RPMI7951 (cell line): Measurements from ENCODE around the gene SKP2. TPM values are rescaled to one million over a fixed set of nuclear protein-coding genes. Genes with fewer than 3 reads are reported as not detected.
A peak's percentile ranks its signal among the peaks of the same experiment; 100 is the strongest.
"Not testable (repeated sequence)": the region's sequence is repeated elsewhere in the genome, so short reads cannot be mapped to it uniquely, and the experiment has no call there.

ENCODE experiments used
- DNase-seq: peaks from one replicate; pipeline ENCODE4 v3.0.0-alpha.2; 2012; ENCODE audit warnings: low read depth
- total RNA-seq: library from RNA; depleted of rRNA; stranded (reverse); fragments of >200 nt; shearing (Covaris generic); gene quantifications from 2 replicates; pipeline ENCODE4 v1.2.3, GENCODE V29; 2014

The SKP2 gene
- total RNA-seq, 1 experiment from 2014 or later = 39.3 TPM

DNA sequence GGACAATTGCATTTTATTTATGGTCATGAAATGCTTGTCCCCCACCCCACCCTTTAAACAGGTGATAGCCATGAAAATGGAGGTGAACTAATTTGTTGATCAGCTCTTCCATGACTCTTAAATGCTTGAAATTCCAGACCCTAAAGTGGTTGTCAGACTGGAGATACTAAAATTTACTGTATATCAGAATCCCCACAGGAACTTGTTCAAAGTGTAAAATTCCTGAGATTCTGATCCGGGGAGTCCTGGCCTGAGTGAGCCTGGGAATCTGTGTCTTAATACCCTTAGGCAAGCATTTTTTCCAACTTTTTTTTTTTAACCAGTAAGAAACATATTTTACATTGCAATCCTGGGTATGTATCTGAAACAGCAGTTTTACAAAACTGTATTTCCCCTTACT, 4.7 kb downstream of the SKP2 start:
- peak; percentile 40 for DNase-seq

DNA sequence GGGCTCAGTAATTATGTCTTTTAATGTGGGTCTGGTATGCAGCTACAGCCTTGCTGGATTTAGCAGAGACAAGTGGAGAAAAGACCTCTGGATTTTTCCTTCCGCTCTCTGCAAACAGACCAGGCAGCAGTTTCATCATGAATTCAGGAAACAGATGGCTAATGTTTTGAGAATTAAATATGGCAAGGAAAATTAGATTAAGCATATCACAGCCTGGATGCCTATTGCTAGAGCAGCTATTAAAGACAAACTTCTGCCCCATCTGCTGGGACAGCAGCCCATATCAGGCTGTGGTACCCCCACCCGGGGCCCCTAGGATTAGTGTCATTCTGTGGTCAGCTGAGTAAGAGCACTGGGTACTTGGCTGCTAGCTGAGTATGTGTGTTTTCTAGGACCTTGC, 6.2 kb downstream of the SKP2 start:
- DNase-seq = peak; percentile 13

DNA sequence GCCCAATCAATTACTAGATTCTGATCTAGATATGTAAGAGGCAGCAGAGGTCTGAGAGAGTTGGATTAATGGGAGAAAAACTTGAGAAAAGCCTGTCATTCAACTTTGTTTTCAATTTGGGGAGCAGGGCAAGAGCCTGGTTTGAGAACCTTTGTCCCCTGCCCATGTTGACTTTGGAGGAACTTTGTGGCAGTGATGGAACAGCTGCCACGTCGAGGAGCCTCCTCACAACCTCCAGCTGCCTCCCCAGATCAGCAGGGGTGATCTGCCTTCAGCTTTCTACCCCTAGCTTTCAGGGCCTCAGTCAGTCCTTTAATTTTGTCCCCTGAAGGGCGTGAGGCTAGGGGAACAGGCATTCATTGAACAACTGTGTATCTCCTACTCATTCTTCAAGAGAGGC, 8.7 kb downstream of the SKP2 start:
- DNase-seq = no peak

DNA sequence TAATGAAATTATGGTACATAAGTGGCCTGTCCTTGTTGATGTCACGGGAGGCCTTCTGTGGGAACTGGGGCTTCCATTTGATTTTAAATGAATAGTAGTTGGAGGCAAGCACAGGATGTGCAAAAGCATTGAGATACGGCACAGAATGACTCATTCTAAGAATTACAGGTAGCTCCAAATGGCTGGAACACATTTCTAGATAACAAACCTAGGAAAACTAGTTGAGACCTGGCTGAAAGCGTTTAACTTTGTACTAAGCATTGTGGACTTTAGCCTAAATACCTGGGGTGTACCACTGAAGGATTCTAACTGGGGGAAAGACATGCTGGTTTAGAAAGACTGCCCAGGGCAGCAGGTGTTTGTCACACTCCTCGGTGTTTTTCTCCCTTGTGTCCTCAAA, 9.4 kb downstream of the SKP2 start:
- DNase-seq = no peak

DNA sequence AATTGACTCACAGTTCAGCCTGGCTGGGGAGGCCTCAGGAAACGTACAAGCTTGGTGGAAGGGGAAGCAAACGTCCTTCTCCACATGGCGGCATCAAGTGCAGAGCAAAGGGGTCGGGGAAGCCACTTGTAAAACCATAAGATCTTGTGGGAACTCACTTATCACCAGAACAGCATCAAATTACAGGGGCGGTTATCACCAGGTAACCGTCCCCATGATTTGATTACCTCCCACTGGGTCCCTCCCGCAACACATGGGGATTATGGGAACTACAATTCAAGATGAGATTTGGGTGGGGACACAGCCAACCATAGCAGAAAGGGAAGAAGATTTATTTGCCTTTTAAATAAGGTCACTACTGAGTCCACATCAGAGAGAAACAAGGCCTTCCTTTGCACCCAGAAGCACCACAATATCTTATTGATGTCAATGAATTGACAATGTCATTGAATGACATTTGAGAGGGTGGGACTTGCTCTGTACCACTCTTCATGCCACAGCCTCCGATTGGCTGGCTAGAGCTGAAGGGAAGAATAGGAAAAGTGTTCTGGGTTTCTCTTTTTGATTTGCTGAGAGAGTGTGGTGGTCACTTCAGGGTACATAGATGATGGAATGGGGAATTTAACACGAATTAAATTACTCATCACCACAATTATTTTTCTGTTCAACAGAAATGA, 11.0 kb downstream of the SKP2 start:
- DNase-seq = no peak

DNA sequence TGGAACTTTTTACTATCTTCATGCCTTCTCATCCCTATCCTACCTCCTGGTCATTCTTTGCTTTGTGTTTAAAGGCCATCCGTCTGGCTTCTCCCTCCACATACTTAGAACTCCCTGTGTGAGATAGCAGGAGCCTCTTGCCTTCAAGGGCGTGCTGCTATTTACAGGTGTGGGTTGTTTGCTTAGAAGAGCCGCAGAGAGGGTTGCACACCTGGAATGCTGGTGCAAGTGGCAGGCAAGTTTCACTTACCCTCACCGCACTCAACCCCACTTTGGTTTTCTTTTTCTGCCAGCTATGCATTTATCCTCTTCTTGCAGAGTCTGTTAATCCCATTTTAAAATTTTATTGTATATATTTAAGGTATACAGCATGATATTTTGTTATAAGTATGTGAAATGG, 12.6 kb downstream of the SKP2 start:
- DNase-seq = no peak

DNA sequence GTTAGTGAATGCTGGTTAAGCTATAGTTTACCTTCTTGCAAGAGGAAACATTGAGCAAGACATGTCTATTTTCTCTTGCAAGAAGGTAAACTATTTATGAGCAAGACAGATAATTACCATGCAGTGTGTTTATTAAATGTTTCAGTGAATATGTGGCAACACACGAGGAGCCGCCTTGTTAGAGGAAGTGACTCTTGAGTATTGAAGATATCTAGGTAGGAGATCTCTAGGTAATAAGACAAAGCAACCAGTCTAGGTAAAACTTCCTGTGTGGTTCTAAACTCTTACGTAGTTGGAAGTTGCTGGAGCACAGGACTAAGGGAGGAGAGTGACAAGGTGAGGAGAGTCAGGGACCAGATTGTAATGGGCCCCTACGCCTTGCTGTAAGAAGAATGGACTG, 16.8 kb downstream of the SKP2 start:
- DNase-seq = no peak

DNA sequence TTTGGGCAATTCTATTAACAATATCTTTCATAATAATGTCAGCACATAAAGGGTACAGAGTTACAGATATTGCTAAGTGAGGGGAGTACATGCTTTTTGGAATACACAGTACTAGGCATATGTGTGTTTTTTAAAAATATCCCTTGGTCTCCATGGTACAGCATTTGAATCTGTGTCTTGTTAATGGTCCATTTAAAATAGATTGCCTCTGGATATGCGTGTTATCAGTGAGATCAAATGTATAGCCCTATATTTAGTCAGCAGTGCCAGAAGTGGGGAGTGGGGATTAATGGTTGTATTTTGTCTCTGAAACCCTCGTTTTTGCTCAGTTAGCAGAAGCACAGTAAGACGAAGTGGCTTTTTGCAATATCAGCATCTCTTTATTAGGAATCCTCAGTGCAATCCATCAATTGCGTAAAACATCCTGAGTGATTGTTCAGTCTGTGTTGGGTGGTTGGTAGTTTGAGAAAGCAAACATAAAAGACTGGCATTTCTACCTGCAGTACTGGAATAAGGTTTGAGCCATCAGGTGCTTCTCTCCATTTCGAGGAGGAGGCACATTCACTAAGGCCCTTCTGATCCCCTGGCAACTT, 19.0 kb downstream of the SKP2 start:
- DNase-seq = no peak

DNA sequence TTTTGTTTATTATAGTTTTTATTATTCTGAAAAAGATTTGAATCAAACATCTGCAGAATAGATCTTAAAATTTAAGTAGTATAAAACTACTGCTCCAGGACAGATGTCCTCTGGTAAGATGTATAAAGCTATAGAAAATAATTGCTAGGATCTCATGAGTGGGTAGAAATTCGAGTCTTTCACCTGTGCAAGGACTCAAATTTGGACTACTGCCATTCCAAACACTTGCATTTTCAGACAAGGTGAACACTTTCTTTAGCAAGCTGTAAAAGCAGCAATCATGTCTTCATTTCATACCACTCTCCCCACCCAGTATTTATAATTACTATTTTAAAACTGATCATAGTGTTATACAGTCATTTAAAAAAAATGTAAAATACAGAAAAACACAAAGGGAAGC, 20.7 kb downstream of the SKP2 start:
- no peak for DNase-seq

DNA sequence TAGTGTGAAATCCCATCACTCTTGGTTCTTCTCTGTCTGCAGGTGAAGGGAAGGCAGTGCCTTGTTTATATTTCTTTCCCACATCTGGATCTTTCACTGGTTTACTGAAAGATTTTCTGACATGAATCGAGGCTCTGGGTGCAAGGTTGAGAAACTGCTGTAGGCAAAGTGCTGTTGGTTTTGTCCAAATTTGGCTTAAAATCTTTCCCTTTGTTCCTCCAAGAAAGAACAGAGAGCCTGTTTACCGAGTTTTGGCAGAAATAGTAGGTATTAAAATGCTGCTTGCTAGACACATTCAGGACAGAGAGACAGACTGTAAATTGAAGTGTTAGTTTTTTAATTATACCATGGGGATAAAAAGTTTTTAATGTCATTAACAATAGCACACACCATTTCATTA, 21.5 kb downstream of the SKP2 start:
- DNase-seq = no peak

DNA sequence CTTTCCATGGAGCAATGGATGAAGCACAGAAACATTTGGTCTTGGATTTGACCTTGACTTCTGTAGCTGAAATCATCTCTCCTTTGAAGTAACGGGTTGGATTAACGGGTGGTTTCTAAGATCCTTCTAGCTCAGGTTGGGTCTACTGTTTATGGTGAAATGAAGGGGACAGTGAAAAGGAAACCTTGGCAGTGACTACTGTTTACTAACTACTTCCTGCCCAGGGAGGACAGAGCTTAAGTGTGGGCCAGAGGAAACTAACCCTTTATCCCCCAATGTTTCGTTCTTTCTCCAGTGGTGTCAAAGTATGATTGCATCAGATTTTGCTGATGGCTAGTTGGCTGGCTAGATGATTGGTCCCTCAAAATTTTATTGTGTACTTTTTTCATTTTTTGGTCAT, 22.2 kb downstream of the SKP2 start:
- no peak for DNase-seq

DNA sequence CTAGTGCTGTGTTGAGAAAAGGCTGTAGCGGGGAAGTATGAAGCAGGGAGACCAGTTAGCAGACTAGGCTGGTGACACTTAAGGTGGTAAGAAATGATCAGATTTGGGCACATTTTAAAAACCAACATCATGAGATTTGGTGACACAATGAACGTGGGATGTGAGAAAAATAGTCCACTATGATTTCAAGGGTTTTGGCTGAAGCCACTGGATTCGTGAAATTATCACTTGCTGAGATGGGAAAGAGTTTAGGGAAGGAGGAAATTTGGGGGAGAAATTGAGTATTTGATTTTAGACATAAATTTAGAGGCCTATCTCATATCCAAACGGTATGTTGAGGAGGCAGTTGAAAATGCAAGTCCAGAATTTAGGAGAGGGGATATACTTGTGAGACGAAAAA, 23.1 kb downstream of the SKP2 start:
- no peak for DNase-seq

DNA sequence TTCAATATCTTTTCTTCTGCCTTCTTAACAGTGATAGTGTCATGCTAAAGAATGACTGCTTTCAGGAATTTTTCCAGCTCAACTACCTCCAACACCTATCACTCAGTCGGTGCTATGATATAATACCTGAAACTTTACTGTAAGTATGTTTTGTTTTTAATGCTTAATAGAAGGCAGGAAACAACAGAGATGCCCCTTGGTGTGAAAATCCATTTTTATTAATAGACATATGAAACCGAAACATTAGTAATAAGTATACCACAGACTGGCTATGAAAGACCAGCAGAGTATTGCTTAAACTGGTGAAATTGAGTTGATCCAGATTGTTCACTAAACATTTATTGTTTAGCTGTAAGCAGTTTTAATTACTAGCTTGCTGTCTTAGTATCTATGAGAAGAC, 25.2 kb downstream of the SKP2 start:
- no peak for DNase-seq

DNA sequence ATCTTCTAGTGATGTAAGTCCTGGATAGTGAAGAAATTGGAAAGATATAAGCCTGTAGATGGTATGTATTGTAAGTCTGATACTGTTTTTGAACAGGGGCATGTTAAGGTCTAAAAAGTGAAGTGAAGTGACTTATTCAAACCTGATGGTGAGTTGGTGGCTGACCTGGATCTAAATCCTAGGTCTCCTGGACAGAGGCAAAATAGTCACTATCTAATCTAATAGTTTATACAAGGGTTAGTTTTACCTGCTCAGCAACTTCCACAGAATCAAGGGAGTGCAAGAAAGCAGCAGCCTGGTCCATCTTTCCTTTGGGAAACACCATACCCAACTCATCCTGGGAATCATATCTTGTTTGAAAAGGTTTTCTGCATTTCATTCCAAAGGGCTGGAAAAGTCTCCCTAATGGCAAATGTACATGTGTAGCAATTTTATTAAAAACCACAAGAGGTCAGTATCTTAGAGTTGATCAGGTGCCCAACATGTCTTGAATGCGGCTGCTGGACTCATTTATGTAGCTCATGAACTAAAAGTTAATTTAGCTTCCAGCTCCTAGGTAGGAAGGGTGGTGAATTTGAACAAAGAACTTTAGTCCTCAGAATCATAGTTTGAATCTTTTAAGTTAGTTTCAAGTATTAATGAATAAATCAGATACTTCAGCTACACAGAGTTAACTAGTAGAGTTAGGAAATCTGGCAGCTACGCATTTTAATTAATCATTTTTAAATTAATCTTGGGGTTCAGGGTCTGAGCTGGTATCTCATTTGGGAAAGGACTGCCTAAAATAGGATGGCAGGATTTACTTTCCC, 26.0 kb downstream of the SKP2 start:
- peak; percentile 46 for DNase-seq

DNA sequence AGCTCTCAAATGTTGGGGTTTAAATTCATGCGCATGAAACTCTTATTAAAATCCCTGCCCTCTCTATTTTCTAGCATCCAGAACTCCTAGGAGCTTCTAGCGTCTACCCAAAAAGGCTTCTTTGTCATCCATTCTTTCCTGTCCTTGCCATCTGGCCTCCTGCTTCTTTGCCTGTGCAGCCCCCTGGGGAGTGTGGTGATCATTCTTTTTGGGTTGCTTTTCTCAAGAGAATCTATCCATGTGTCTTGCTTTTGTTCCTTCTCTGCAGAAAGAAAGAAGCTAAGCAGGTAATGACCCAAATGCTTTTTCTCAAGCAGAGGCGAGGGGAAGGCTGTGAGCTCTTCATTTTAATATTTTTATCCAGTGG, 26.6 kb downstream of the SKP2 start:
- no peak for DNase-seq

DNA sequence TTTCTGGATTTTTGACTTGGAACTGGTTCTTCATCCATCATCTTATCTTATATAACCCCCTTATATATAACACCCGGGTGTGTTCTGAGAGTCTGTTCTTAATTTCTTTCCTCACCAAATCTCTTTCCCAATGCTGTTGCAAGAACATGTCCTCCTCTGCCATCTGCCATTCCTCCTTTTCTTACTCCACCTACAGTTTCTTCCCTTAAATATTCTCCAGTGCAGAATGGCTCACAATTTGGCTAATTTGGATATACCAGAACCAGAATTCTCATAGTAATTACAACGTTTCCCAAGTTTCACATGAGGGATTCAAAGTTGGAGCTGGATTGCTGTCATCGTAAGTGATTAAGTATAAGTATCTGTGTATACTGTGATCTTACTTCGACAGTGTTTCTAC, 28.0 kb downstream of the SKP2 start:
- no peak for DNase-seq

DNA sequence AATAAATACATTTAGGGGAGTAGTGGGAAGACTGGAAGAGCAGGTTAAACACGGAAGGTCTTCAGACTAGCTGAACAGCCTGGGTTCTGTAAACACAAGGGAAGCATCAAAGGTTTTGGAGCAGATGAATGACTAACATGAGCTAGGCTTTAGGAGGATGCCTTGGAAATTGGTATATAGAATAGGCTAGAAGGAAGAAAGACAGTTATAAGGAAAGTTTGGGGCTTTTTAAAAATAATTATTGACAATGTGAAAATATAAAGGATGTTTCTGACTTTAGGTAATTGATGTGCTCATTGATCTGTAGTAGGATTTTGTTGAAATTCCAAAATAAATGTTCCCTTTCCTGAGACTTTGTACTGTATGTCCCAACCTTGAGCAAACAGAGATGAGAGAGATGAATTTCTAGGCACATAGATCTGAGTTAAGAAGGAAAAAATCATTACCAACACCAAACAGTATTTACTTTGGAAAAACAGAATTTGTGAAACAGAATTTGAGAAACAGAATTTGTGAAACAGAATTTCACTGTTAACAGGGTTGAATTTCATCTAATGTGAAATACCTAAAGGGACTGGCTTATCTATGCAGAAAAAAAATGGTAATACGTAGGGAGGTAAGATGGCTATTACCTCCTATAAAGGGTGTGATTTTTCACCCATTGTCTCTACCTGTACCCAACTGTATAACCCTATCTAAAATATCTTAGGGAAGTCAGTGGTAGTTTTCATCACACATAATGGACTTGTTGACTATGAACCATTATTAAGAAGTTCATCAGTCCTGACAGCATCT, 28.8 kb downstream of the SKP2 start:
- no peak for DNase-seq

DNA sequence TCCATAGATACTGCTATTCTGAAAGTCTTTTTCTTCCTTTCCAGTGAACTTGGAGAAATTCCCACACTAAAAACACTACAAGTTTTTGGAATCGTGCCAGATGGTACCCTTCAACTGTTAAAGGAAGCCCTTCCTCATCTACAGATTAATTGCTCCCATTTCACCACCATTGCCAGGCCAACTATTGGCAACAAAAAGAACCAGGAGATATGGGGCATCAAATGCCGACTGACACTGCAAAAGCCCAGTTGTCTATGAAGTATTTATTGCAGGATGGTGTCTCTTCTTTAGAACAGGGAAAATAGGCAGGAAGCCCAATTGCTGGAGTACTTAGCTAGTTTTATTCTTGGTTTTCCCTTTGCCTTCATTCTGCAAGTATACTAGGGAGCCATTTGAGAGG, 29.9 kb downstream of the SKP2 start:
- DNase-seq = no peak

DNA sequence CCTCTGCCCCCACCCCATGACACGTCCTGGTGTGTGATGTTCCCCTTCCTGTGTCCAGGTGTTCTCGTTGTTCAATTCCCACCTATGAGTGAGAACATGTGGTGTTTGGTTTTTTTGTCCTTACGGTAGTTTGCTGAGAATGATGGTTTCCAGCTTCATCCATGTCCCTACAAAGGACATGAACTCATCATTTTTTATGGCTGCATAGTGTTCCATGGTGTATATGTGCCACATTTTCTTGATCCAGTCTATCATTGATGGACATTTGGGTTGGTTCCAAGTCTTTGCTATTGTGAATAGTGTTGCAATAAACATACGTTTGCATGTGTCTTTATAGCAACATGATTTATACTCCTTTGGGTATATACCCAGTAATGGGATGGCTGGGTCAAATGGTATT, 32.5 kb downstream of the SKP2 start:
- not testable (repeated sequence) for DNase-seq

DNA sequence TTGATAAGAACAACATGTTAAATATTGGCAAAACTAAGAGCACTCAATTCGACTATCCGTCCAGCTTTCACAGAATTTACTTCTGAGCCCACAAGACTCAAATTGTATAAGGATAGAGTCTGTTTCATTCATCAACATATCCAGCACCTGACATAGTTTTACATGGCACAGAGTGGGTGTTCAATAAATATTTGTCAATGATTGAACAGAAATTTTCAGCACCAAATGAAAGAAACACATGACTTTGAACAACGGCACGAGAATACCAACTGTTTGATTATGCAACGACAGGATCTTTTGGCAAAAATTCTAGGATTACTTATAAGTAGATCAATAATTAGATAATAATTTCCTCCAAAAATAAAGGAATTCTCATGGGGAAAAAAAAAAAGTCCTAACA, 41.8 kb downstream of the SKP2 start:
- DNase-seq = no peak

DNA sequence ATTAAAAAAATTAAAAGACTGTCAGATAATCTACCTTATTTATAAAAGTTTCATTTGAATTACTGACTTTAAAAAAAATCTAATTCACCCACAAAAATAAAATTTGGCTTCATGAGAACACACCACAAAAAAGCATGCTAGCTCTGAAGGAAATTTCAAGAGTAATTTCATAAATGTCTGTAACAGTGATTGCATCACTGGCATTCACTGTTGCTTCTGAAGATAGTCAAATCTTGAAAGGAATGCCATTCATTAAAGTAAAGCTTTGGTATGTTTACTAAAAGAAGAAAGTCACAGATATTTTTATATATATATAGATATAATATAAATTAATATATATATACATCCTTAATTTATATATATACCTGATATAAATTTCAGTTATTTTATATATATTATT, 46.4 kb downstream of the SKP2 start:
- no peak for DNase-seq

DNA sequence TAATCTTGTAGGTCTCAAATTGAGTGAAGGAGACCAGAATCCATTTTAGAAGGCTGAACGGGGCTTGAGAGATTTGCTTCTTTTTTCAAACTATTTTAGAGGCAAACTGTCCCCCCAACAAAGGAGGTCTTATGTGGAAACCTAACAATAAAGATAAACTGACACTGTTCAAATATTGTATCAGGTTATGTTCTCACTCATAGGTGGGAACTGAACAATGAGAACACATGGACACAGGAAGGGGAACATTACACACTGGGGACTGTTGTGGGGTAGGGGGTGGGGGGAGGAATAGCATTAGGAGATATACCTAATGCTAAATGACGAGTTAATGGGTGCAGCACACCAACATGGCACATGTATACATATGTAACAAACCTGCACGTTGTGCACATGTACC, 46.9 kb downstream of the SKP2 start:
- DNase-seq = not testable (repeated sequence)

DNA sequence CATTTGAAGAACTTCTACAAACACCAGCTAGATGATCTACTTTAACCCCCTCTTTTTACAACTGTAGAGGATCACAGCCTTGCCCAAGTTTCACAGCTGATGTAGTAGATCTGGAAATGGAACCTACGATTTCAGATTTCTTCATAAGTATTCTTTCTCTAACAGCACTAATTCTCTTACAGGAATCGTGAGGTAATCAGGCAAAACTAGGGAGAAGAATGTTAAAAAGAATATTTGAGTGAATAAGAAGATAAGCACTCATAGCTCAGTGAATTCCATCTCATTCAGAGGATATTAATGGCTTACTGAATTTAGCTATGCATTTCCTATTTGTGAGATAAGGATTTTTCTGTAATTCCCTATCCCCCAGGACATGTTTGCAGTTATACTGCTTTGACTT, 47.7 kb downstream of the SKP2 start:
- DNase-seq = no peak
